Activated CD4-positive, alpha-beta T cell treated with anti-CD3 and anti-CD28 coated beads, Interleukin-2, Interleukin-4, amounts not matched to agents 100 ng/mL and 50 ng/mL, durations not matched to agents 16 hours and 8 hours (primary cell): Measurements from ENCODE around the gene B3GNT9.
"Not testable (repeated sequence)": the region's sequence is repeated elsewhere in the genome, so short reads cannot be mapped to it uniquely, and the experiment has no call there.

Experiments used
- DNase-seq: peaks from one replicate; pipeline ENCODE4 v3.0.0-alpha.2; 2020; ENCODE audit warnings: low spot score

B3GNT9 gene

DNA sequence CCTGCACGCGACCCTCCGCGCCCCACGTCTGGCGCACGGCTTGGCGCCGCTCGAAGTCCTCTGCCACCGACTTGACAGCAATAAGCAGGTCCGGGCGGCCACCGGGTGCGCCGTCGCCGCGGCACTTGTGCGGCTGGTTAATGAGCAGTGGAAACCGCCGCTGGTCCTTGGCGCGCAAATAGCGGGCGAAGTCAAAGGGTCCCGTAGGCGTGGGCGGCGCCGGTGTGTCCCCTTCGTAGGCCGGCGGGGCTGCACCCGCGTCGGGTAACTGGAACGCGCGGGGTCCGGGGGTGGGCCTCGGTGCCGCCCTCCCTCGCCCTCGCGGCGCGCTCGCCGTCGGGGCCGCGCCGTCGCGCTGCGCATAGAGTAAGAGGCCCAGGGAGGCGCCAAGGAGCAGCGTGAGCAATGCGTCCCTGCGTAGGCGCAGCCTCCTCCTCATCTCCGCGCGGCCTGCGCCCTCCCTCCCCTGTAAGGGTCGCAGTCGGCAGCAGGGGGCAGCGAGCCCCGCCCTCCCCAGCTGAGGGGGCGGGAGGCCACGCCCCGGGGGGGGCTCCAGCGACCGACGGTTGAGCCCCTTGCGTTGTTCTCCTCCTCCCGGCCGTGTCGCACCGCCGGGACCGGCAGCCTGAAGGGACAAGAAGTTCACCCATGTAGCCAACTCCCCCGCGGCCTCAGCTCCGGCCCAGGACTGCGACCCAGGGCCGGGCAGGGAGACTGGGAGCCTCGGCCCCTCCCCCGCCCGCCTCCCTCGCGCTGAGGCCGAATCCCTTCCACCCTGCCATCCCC lies 558 bp downstream of the B3GNT9 start:
- DNase-seq: peak; percentile 48

DNA sequence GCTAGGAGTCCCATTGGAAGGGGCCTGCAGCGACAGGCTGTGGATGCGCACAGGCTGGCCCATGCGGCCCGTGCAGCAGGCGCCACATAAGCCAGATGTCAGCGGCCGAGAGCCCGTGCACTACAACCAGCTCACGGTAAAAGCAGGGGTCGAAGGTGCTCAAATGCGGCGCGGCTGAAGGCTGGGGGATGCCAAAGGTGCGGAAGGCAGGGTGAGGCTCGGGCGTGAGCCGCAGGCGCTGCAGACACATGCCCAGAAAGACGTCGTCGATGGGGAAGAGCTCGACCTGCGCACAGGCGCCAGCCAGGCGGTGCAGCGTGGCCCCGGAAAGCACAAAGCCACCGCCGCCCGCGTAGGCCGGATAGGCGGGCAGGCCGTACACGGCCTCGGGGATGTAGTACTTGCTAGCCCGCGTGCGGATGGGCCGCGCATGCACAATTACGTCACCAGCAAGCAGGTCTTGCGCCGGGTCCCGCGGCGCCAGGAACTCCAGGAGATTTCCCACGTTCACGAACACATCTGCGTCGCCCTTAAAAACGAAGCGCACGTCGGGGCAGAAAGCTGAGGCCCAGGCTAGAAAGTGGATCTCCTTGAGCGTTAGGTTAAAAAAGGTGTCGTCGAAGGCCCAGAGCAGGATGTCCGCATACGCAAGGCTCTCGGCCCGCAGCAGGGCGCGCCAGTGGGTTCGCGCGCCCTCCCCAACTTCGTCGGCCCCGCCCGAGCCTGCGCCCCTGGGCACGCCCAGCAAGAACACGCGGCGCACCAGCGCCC lies 1.3 kb downstream of the B3GNT9 start:
- DNase-seq: no peak

DNA sequence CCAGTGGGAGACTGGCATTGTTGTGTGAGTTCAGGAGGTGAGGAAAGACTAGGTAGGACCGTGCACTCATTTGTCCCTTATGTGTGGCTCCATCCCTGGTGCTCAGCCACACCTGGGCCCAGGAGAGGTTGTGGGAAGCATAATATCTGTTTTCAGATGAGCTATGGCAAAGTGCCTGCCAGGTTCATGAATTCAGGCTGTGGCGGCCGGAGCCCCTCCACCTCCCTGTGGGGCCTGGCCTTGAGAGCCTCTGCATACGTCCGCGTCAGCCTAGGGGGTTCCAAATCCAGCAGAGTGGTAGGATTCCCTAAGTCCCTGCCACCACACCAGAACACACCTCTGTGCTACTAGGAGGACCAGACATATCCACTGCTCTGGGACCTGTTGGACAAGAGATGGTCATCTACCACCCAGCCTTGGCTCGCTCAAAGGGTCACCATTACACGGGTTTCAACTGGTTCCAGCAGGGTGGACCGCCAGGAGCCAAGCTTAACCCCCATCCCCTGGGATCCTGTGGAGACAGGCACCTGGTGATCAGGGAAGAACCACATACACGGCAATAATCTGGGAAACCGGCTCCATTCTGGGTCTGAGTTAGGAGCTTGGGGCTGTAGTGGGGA lies 2.0 kb downstream of the B3GNT9 start:
- DNase-seq: no peak

DNA sequence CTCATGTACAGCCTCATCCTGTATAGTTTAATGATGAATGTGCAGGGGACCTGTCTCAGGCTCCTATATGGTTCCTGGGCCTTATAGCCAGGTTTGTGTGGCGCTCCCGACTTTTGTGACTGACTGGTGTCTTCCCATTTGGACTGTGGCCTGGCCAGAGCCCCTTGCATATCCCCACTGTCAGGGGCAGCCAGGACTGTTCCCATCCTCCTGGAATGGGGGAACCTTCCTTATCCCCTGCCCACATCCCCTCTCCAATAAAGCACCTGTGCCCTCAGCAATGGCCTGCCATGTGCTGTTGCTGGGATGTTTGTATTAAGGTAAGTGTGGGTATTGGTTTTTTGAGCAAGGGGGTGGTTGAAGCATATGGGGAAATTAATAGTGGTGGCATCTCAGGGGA lies 2.6 kb downstream of the B3GNT9 start:
- no peak for DNase-seq

DNA sequence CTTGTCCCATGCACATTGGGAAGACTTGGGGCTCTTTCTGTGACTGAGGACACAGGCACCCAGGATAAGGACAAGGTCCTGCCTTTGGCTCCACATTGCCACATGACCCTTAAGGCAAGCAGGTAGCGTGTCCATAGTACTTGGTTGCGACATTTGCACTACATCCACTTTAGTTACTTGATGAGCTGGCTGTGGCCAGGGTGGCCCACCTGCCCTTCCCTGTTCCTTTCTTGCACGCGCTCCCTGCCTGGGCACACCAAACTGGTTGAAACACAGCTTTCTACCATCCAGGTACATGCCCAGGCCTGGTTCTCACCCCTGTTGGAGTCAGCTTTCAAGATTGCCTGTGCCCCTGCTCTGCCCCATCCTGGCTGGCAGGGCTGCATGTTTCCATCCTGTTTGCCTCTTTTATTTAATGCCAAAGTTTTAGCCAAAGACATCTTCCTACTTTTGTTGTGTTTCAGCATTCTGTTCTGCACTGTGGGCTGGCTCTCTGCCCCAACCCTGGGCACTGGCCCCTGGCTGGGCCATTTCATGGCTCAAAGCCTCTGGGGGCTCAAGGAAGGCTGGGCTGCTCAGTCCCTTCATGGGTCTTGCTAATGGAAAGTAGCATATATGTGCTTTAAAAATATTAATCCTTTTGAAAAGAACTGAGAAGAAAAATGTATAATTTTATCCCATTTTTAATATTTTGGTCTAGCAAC lies 3.2 kb downstream of the B3GNT9 start:
- no peak for DNase-seq

DNA sequence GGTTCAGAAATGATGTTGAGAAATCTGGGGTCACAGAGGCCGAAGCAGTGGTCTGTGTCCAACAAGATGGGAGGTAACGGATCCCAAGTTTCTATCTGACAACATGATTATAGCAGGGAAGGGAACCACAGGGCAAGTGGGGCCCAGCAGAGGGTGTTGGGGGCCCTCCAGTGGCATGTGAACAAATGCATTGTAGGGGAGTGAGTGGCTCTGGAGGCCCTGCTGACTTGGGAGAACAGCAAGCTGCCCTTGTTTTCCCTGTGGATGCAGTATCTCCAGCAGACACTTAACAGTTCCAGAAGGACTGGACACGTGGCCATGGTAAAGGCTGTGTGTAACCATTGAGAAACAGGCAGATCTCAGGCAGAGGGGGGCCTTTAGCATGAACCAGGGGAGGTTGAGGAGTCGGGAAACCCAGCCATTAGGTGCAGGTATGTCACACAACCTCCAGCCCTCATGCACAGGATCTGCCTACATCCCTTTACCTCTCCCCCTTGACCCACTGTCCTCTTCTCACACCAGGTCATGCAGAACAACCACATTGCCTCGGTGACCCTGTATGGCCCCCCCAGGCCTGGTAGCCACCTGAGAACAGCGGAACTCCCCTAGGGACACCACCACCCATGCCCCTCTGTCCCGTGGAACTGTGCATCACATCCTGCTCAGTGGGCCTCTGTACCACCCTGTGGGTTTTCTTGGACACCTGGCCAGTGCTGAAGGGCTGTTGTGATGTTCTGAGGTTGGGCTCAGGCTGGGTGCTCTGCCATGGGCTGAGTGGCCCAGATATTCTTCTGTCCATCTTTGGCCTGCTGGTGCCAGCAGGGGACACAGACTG lies 4.1 kb downstream of the B3GNT9 start:
- no peak for DNase-seq

DNA sequence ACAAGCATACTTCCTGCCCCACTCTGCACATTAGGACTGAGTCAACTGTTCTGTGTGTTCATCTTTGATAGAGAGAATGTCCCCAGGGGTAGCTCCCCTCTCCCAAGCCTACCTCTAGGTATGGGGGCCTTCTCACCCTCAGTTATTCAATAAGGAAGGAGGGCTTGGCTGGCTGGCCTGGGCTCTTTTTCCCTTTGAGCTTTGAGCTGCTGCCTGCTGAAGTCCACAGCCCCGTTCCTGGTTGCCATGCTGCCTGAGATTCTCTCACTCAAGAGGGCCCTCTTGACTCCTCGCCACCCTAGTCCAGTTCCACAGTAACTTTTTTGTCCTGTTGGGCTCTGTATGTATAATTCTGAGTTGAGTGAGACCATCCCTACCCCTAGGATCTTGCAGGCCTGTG lies 5.1 kb downstream of the B3GNT9 start:
- no peak for DNase-seq

DNA sequence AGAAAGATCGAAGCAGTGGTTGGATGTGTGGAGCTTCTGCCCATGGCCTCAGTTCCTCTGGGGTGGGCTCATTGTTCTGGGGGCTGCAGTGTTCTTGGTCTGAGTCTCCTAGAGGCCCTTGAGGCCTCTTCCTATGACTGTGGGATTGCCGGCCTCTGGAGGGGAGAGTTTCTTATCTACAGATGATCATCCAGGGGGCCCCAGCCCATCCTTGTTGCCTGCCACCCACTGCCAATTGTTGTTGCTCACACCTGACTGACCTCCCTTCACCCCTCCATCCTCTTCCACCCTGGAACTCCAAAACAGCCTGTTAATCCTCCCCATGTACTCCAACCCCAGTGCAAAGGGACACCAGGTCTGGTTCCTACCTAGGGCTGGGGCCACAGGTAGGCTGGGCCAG lies 5.9 kb downstream of the B3GNT9 start:
- DNase-seq: no peak

DNA sequence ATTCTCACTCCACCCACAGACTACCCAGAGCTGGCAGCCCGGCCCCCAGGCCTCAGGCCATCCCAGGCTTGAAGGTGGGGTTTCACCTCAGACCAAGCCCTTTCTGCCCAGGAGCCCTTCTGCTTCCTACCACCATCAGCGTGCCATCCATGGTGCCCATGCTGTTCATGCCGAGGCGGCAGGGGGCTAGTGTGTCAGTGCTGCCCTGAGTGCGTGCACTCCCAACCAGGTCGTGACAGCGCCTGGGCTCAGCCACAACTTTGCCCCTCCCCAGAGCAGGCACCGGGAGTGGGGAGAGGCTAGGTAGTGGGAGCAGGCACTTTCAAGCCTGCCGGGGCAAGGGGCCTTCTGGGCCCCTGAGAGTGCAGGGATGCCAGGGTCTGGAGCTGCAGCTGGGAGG lies 8.5 kb downstream of the B3GNT9 start:
- DNase-seq: no peak

DNA sequence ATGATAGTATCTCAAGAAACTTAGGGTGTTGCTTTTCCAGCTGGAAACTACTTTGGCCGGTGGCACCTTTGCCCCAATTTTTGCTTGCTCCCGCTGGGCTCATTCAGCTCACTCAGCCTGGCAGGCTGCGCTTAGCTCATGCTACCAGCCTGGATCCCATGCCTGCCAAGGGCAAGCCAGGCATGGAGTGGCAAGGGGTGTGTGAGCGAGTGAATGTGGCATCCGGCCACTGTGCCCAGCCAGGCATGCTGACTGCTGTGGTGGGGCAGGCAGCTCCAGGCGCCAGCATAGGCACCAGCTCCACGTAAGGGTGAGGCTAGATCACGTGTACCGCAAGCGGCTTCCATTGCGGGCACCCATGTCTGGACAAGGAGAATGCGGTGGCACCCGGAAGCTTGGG lies 9.4 kb downstream of the B3GNT9 start:
- no peak for DNase-seq

DNA sequence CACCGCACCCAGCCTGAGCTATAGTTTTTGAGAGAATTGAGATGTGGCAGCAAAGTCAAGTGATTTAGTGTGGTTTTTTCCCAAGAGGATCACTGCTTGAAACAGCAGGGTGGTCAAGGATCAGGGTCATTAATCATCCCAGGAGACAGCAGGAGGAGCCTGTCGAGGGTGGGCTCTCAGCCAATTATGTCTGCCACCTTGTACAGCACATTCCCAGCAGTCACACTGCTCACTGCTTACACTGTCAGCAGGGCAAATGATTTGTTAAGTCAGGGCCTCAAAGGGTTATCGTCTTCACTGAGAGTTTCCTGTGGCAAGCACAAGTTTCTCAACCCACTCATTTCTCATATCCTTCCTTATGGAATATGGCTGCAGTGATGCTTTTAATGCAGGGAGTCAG lies 13.2 kb downstream of the B3GNT9 start:
- no peak for DNase-seq

DNA sequence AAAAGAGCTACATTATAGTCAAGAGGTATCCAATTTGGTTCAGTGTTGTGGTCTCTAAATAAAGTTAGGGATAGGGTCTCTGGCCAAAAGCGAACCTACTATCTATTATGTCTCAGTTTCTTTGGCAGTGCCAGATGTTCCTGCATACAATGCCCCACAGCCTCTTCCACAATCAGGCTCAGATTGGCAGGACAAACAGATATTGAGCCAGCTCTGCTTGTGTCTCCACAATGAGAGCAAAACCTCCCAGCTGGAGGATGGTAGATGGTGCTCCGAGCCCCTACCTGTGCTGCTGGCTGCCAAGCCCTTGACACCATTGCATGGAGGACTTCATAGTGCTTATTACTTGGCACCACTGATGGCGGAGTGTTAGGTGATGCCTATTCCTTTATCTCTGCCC lies 21.4 kb downstream of the B3GNT9 start:
- no peak for DNase-seq

DNA sequence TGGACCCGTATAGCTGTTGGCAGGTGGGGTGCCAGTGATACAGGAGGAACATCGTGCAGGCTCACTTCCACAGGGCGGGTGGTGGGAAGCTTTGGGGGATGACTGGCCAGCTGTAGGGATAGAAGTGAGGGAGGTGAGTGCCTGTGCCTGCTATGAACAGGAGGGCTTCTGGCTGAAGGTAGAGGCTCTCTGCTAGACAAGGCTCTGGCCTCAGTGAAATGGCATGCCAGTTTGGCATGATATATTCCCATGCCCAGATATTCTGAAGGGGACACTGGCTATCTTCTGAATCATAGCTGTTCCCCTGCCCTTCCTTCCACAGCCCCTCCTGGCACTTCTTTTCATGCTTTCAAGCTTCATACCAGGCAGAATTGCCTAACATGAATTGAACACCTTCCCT lies 21.9 kb downstream of the B3GNT9 start:
- DNase-seq: no peak

DNA sequence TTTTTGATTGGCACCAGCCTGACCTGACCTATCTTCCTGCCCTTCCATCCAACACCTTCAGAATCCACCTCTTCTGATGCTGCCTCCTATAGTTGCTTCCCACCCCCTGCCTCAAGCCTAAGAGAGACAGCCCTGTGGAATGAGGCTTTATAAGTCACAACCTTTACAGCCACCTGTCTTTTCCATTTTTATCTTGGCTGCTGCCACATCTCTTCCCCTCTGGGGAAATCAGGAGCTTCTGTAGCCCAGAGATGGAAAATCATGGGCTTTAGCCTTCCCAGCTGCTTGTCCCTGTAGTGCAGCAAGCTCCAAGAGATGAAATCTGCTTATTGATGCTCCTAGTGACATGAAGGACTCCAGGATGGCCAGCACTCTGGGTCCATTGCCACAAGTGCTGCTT lies 22.4 kb downstream of the B3GNT9 start:
- no peak for DNase-seq

DNA sequence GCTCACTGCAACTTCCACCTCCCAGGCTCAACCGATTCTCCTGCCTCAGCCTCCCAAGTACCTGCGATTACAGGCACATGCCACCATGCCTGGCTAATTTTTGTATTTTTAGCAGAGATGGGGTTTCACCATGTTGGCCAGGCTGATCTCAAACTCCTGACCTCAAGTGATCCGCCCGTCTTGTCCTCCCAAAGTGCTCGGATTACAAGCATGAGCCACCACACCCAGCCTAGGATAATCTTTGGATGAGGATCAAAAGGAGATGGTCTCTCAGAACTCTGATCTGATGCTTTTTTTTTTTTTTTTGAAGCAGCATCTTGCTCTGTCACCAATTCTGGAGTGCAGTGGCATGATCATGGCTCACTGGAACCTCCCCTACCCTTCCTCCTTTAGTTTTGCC lies 28.0 kb downstream of the B3GNT9 start:
- not testable (repeated sequence) for DNase-seq

DNA sequence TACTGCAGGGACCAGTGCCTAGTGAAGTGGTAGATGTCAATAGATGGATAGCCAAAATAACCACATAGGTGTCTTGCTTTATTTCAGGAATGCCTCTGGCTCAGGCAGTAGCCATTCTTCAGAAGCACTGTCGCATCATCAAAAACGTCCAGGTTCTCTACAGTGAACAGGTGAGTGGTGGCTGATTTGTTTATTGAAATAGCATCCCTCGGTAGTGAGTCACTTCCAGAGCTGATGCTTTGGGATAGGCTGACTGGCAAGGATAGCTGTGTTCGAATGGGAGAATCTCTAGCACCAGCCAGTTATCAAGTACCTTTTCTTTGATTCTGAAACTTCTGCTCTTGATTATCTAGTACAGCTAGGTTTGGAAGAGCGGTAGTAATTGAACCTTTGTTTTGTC lies 30.8 kb downstream of the B3GNT9 start:
- DNase-seq: no peak

DNA sequence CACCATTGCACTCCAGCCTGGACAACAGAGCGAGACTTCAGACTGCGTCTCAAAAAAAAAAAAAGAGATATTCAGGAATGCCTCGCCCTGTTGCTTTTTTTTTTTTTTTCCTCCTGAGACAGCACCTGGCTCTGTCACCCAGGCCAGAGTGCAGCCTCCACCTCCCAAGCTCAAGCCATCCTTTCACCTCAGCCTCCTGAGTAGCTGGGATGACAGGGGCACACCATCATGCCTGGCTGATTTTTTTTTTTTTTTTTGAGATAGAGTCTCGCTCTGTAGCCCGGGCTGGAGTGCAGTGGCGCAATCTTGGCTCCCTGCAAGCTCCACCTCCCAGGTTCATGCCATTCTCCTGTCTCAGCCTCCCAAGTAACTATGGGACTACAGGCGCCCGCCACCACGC lies 33.1 kb downstream of the B3GNT9 start:
- no peak for DNase-seq

DNA sequence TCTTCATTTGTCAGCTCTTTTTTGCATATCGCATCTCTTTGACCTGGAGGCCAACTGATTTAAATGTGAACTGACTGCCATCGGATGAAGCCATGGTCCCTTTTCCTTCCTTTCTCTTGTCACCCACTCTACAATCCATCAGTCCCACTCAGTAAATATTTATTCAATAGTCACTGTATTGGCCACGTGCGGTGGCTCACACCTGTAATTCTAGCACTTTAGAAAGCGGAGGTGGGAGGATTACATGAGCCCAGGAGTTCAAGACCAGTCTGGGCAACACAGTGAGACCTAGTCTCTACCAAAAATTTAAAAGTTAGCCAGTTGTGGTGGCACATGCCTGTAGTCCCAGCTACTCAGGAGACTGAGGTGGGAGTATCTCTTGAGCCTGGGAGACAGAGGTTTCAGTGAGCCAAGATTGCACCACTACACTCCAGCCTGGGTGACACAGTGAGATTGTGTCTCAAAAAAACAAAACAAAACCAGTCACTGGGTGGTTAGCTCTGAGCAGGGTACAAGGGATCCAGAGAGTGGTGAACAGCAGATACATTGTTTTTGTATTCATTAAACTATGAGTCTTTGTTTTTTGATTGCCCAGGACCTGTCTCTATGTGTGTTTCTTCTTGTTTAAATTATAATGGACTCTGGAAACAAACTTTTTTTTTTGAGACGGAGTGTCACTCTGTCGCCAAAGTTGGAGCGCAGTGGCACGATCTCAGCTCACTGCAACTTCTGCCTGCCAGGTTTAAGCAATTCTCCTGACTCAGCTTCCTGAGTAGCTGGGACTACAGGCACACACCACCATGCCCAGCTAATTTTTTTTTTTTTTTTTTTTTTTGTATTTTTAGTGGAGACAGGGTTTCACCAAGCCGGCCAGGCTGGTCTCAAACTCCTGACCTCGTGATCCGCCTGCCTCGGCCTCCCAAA lies 34.1 kb downstream of the B3GNT9 start:
- DNase-seq: no peak

DNA sequence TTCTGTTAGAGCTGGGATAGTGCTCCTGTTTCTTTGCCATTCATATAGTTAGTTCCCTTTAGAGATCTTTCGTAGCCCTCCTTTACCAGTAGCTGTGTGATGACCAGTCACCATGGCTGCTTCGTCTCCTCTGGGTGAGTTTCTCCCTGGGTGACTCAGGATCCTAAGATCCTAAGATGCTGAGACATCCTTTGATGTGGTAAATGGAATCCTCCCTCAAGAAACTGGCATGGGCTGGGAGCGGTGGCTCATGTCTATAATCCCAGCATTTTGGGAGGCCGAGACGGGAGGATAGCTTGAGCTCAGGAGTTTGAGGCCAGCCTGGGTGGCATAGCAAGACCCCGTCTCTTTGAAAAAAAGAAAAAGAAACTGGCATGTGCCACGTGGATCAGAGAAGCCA lies 35.2 kb downstream of the B3GNT9 start:
- DNase-seq: no peak

DNA sequence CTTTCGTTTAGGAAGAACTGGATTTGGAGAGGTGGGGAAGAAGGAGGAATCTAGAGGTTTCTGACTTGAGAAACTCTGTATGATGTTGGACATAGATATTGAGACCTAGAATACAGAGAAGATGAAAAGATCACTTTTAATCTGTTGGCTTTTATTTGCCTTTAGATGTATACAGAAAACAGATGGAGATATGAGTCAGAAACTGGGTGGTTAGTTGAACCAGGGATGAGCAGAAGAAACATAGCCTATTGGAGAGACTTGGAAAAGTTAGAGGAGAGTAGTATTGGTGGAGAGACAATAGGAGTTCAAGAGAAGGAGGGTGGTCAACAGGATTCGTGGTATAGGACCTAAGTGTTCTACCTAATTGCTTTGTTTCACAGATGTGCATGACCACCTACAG lies 36.0 kb downstream of the B3GNT9 start:
- no peak for DNase-seq
